ENCODE measurements around the gene CLRN3.
A peak's percentile ranks its signal among the peaks of the same experiment; 100 is the strongest.

CLRN3 gene

DNA sequence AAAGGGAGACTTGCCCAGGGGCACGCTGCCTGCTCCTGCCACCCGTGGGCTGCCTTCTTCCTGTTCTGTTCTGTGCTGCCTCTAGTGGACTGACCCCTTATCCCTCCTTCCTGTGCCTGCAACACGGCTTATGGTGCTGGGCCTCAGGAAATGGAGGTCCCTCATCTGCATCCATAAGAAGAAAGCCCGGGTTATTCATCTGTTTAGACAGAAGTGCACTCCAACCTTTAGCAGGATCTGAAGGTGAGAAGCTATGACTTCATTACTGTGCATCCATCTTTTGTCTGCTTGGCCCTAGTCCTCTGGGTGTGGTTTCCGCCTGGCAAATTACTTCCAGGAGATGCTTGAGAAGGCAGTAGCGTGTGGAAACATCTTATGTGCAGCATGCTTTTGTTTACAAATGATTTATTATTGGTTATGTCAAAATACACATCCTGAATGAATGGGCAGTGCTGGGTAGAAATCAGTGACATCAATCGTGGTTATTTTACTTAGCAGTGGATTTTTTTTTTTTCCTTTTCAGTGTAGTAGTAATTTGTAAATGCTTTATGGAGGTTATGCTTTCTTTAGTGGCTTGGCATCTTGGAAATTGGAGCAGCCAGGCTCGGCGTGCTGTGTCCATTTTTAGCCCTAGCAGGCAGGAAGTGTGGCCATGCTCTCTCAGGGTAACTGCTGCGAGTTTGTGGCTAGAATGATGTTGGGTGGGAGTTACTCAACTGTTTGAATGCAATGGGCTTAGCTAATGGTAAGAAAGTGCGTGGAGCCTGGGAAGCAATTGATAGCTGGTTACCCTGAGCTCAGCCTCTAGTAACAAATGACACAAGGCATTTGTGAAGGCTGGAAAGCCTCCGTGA lies 26.9 kb upstream of the CLRN3 start:
- DNase-seq = no peak

DNA sequence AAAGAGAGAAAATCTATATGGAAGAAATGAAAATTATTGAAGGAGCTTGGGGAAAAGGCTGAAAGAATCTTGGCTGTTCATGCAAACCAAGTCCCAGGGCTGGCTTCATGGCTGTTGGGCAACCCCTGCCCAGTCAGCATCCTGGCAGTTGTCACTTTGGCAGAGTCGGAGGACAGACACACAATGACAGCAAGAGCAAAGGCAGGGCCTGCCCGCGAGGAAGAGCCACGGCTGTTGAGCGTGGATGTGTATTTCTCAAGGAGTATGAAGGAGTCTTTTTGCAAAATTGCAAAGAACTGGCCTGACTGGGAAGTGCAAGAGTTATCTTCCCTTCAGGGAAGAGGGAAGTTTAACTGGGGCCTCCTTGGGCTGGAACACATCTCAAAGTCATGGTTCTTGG lies 25.8 kb upstream of the CLRN3 start:
- DNase-seq = no peak

DNA sequence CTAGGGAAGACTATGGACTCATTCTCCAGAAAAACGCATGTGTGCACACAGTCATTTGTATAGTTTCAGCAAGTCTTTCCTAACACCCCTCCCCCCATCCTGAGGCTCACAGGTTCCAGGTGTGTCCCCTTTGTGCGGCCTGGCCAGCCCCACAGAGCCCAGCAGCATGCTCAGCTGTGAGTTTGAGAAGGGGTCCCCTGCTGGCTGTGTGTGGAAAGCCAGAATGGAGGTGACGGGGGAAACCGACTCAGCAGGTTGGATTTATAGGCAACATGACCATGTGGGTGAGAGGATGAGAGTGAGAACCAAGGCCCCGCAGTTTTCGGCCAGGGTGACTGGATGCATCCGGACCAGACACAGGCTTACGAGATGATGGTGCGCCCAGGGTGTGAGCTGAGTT lies 24.1 kb upstream of the CLRN3 start:
- no peak for DNase-seq

DNA sequence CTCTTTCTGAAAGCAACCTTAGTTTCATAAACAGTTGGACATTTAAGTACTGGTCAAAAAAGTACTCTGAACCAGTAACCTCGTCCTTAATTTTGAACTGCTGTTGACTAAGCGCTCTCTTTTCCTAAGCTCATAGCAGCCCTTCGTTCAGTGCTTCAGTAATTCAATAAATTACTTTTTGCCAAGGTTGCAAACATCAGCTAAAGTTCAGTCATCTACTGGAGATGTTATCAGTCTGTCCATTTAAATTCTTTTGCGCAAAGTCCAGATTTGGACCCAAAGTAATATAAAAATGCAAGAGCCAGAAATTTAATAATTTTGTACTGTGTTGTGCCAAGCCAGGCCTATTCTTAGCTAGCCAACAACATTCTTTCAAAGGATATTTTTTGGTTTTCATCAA lies 22.6 kb upstream of the CLRN3 start:
- DNase-seq = no peak

DNA sequence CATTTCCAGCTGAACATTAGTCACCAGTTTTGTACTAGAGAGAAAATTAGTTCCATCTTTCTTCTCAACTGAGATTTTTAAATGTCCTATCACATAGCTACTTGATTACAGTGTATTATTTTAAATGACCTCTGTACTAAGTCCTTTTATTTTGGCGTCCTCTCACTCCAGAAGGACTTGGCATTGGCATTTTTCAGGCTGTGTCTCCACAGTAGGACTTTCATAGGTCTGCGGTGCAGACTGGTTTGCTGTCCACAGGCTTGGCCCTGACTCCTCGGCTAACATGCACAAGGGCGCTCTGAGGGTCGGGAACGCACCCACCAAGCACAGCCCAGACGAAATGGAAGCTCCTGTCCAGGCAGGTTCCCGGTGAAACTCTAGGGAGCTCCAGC lies 20.6 kb upstream of the CLRN3 start:
- DNase-seq = no peak

DNA sequence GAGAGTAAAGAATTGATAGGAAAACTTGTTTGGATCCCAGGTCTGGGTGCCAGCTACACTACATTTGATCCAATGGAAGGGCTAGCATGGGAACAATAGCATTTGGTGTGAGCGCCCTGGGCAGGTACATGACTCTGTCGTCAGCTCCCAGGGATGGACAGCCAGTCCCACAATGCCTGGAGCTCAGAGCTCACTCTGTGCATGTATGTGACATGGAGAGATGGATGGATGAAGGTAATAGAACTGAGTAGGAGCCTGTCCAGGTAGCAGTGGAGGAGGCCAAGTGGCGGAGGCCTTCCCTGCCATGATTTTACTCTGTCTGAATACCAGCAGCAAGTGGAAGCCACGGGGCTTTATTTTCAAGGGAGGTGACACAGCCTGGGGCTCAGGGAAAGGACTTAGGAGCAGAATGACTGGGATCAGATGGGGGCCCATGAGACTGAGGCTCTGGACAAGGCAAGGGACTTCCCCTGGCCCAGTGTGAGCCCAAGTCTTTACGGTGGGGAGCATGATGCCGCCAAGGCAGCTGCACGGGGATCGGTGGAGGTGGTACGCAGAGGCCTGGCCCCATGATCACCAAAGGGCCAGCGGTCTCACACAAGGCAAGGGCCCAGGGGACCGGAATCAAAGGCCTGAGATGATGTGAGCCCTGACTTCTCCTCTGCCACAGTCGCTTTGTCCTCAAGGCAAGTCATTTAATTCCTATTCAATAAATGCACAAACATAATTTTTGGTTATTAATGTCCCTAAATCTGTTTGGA lies 20.0 kb upstream of the CLRN3 start:
- no peak for DNase-seq

DNA sequence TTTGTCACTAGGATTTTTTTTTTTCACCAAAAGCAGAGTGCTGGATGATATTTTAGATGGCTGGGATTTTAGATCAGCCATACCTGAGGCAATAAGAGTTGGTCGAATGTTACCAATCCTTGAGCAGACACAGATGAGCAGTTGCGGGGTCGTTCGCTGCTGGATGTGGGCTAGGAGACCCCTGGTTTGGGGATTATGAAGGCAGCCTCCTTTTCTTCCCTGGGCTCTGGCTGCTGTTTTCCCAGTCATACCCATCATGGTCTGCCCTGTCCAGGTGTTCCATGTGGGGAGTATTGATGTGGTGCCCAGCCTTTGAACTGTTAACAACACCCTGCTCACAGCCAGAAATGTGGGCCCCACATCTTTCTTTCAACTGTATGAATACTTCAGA lies 19.1 kb upstream of the CLRN3 start:
- no peak for DNase-seq

DNA sequence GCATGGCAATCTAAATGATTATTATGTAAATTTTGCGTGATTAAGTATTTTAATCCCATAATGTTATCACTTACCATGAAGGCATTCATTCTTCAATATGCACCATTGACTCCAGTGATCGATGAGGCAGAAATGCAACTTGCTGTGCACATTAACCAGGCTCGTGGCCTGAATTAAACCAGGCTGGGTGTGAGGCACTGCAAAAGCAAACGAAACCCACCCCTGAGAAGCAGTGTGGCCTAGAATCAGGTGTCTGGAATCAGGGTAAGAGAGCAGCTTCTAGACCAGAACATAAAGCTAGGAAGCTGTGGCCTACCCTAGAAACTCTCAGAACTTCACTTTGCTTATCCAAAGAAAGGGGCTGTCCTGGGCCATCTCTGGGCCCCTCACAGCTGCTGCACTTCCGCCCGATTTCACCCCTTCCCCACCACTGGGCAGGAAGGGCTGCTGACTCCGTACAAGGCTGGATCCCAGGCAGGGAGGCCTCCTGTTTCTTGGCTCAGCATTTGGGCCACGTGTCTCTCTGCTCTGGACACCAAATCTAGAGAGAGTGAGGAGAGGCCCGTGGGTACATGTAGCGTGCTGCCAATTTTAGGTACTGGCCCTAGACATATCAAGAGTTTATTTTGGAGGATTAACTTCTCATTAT lies 18.6 kb upstream of the CLRN3 start:
- no peak for DNase-seq

DNA sequence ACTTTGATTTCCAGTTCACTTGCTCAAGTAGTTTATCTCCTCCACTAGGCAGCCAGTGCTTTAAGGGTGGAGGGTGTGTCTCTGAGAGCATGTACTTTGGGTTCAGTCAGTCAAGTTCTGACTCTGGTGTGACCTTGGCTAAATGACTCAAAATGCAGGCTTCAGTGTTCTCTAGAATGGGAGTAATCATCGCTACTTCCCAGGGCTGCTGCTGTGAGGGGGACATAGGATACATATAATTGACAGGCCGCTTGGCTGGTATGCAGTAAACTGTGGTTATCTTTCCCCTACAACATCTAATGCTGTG lies 17.7 kb upstream of the CLRN3 start:
- DNase-seq = no peak

DNA sequence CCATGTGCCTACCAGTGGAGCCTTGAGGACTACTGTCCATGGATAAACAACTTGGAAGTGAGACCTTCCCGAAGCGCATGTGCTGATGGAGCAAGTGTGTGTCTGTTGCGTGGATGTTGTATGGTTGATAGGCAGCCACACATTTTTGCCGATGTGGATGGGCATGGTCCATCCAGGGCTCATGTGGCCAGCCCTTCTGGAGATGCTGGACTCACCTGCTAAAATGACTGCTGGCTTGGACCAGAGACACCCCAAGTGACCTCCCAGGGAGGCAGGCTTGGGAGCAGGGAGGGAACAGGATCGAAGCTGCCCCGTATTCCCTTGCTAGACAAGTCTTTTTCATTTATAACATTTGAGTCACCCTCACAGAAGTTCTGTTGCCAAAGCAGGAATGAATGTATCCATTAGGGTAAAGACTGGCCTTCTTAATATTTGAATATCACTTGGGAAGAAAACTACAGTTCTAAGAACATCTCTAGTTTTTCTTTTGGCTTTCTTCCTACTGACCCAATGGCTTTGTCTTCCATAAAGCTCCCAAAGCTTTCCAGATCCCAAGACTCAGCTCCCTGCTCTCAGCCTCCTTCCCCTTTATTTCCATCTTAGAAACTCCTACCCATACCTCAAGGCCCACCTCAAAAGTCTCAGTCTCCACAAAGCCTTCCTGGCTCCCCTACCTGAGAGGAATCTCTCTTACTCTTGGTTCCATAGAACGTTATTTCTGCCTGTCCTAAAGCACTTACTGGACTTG lies 17.1 kb upstream of the CLRN3 start:
- no peak for DNase-seq

DNA sequence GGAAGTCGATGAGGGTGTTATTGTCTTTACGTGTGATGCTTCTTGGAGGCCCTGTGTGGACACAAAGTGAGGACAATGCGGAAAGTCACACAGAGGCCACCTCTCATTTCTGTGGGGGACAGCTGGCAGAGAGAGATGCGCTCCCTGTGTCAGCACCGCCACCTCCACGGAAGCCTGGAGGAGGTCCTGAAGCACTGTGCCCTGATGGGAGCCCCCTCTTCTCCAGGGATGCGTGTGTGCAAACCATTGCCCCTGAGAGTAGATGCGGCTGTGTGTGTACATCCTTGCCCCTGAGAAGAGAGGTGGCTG lies 16.2 kb upstream of the CLRN3 start:
- DNase-seq = no peak

DNA sequence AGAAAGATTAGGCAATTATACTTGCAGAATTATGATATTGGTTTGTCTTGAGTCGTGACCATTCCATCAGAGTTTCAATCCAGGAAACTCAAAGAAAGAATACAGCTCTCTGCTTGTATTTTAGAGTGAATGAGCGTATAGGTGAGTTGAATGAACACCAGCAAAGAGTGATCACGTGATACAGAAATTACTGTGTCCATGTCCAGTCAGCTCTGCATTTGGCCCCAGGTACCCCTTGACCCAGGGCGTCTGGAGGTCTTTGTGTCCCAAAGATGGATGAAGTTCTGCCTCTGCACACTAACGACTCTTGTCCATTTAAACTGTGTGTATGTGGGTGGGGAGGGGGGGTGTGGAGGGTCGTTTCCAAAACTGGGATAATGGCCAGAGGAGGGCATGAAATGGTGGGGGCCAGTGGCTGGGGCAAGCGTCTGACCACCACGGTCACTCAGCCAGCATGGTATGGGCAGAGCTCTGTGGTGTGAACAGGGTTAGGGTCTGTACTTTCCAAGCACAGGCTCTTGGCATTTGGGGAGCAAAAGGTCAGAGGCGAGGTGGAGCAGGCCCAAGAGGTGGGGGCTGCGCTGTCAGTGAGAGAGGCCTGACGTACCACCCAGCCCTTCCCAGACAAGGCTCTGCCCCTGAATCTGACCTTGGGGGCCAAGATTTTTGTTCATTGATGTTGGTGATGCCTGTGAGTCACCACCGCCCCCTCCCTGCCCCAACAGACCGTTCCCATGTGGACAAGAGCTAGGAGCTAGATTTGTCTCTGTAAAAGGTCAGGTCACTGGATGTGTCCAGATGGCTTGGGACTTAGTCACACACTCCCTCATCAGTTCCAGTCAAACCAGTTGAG lies 15.6 kb upstream of the CLRN3 start:
- no peak for DNase-seq

DNA sequence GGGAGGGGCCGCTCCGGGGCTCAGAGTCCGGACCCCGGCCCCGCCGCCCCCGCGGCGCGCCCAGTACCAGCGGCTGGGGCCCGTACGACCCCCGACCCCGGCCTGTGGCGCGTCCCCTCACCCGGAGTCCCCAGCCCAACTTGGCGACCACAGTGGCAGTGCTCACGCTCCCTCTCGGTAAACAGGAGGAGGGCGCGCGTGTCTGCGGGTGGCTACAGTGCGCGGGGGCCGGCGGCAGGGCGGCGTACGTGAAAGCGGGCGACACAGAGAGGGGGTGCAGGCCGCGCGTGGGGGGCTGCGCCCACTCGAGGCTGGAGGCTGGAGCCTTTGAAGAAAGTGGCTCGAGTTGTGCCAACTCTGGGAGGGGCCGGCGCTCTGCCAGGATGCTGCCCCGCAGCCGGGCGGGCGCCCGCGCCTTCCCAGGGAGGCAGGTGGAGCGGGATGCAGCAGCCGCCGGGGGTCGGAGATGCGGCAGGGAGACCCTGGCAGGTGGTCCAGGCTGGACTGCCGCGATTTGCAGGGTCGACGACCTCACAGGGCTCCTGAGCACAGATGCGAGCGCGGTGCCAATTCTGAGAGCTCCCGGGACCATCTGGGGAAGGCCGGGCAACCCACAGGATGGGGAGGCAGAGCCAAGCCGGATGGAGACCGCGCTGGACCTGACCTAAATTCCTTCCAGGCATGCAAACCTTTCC lies 14.8 kb upstream of the CLRN3 start:
- DNase-seq = no peak

DNA sequence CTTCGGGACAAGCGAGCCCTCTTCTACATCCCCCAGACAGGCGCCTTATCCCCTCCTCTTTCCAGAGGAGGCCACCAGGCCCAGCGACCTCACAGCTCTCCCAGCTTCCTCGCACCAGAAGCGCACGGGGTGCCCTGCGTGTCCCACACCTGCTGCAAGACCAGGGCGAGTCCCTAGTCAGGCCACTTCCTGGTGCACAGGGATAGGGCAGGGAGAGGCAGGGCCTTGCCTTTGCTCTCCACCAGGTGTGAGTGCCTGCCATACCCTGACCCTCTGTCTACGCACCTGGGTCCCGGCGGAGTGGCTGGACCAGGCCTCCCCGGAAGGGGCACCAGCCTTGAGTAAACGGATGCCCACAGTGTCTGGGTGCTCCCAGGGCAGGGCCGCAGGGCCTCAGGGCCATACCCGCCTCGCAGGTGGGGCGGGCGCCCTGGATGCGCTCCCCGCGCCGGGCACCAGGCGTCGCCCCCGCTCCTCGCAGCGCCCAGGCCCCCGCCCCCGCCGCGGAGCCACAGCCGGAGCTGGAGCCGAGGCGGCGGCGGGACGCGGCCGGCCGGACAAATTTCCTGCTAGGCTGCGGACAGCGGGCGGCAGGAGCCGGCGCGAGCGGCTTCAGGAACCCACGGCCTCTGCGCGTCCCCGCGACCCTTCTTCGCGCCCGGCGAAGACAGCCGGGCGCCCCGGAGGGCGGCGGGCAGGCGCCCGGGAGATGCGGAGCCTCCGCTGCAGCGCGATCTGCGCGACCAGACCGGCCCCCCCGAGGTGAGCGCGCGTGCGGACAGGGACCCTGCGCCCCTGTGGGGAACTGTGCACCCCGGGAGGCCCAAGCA lies 14.0 kb upstream of the CLRN3 start, which contains the start of gene PTPRE:
TSS of gene PTPRE (plus strand) at position 556 of the 830 bp plus-strand sequence. CDS start 133,779 bp downstream, outside the sequence.
- peak in 4 of 5 experiments; percentile 19 to 61 (median 42) for DNase-seq

DNA sequence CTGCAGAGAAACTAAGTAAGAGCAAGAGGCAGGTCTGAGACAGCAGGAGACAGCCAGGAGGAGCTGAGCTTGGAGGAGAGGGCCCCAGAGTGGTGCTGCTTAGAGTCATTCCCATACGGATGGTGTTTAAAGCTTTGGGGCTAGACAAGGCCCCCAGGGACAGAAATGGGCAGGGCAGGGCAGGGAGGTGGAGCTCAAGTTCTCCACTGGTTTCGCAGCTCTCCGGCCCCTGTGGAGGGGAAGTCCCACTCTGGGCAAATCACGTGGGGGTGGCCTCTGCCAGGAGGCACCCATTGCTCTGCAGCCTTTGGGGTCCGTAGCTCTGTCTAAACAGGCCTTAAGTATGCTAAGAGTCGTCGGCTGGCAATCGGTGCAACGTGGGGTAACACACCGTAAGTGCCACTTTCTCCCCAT lies 13.1 kb upstream of the CLRN3 start:
- no peak for DNase-seq

DNA sequence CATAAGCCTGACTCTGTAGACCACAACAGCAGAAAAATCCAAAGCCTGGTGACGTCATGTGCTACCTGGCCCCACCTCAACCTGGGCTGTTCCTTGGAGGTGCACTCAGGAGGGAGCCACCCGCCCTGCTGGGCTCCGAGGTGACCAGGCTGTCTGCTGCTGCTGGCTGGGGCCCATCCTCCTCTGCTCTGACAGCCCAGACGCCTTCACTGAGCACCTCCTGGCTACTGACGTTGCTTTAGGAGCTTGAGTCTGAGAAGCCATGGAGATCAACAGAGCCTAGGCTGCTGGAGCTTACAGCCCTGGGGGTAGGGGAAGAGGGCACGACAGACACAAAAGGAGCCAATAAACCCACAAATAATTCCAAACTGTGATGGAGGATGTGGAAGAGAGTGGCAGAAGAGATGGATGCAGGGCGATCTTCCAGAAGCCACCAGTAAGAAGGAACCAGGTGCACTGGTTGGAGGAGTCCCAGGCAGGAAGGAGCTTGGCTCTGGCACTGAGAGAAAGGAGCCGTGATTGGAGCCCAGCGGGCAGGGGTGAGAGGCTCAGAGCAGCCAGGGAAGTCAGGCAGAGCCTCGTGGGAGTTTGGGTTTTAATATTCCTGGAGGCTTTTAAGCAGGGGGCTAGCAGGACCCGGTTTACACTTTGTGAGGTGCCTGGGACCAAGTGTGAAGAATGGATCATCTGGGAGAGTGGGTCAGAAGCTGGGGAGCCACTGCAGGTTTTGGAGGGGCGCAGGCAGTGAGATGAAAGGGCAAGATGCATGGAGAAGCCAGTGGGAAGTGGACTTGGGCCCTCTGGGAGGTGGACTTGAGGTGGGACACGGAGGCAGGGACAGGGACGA lies 12.5 kb upstream of the CLRN3 start:
- DNase-seq = no peak

DNA sequence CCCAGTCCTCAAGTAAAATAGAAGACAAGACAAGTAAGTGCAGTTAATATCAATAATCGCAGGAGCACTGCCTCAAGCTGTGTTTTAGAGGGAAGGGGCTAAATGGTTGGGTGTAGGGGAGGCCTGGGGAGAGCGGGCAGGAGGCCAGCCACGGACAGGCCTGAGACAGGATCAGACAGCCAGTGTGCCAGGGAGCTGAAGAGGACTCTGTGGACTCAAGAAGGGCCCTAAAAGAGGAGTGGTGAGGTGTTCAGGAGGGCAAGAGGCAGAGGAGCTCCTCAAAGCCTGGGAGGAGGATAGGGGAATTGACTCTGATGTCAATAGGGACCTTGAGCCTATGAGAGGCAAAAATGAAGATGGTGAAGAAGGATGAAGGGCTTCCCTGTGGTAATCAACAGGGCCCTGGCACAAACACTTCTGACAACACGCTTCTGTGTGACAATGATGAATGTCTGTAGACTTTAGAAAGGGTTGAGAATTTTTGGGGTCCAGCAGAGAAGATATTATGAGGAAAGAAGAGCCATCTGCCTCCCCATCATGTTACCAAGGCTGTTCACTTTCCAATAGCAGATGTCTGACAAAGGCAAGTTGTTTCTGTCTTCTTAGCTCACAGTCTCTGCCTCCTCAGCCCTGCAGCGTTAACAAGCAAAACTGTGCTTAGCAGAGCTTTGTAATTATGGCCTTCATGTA lies 11.7 kb upstream of the CLRN3 start:
- DNase-seq = no peak

DNA sequence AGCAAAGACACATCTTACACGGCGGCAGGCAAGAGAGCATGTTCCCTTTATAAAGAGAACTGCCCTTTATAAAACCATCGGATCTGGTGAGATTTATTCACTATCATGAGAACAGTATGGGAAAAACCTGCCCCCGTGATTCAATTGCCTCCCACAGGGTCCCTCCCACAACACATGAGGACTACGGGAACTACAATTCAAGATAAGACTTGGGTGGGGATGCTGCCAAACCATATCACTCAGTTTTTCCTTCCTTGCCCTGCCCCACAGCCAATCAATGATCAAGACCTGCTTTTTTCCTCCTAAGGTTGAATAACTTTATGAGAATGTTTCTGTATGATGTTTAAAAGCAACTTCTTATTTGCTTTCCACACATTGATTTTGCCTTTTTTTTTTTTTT lies 11.0 kb upstream of the CLRN3 start:
- DNase-seq = no peak

DNA sequence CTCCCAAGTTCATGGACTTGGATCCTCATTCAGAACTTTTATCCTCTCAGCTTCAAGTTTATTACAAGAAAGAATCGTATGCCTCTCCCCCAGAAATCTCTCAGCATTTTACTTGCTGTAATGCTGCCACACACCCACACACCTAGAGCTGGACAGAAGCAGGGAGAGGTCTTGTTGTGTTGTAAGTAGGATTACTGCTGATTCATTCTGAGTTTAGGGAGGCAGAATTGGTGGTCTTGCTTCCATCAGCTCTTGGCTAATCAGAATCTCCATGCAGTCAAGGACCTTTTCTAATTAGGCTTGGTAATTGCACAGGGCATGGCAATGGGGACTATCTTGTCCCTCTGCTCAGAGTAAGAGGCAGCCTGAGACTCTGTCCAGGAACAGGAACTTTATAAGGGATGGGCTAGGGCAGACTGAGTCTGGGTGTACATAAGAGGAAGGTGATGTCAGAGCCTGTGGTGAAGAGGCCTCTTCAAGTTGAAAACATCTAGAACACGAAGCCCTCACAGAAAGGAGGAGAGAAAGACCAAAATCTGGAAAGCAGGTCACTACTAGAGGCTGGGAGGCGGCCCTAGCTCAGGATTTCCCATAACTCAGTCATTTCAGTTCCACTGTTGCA lies 7.1 kb upstream of the CLRN3 start:
- no peak for DNase-seq

Data from T-helper 2 cell (primary cell).